Measurements from ENCODE around the gene PDE11A.
"Not testable (repeated sequence)": the region's sequence is repeated elsewhere in the genome, so short reads cannot be mapped to it uniquely, and the experiment has no call there.

The PDE11A gene

DNA sequence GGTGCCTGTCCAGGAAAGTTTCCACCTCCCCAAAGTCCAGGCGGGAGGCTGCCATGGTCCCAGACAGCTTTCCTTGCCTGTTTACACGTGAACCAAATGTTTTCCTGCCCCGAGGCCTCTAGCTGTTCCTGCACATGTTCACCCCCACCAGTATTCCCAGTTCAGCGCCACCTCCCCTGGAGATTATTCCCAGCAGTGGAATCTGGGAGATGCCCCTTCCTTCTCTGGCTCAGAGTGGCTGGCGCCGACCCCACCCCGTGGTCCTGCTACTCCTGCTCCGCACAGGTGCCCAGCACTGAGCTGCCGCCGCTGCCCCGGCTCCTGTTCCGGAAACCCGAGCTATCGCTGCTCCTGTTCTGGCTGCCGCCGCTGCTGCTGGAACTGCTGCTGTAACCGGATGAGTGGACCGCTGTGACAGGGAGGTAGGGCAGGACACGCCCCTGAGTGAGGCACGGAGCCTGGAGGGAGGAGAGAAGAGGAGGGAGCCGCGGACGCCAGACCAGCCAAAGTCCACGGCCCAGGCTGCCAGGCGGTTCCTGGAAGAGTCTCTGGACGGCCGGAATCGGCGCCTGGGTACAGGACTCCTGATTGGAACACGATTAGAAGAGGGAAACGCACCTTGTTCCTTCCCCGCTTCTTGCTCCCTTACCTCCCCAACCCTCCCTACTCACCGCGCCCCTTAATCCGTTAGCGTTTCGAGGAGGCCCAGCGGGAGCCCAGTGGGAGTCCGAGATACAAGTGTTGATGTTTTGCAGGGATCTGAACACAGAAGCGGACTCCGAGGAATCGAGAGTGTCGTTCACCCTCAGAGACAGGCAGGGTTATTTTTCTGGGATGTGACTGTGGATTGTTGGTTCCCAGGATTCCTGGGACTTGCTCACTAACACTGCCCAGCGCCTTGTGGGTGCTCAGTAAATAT lies at the start of gene PDE11A:
Gene PDE11A, minus strand, starts transcription at position 395 of the 919 bp plus-strand sequence. Its CDS starts 340 bp downstream, at position 55.
- peak; percentile 81 for DNase-seq

DNA sequence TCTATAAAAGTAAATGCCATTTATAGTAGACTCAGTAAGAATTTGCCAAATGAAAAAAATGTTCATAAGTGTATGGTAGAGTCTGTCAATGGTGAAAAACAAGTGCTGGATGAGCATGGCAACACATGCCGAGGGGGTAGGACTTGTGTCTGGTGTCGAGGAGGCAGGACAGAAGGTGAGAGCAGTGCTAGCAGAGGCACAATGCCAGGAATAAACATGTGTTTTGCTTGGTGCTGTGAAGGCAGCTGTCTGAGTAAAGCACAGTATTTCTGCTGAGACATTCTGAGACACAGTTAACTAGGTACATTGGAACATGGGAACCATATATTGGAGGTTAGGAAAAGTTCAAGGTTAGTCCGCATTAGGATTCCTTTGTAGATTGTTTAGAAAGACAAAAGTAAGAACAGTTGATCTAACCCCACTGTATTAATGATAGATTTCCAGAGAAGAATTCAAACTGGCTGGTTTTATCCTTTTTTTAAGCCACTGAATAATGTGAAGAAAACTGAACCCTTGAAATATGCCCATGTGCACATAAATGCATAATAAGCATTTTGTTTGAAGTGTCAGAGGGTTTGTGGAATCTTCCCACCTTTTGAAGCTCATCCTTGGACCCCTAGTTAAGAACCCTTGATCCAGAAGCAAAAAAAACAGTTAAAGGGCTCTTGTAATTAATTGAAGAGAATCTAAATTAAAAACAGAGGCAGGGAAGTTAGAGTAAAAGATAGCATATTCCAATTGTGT lies 46.8 kb upstream of the PDE11A start:
- no peak for DNase-seq

DNA sequence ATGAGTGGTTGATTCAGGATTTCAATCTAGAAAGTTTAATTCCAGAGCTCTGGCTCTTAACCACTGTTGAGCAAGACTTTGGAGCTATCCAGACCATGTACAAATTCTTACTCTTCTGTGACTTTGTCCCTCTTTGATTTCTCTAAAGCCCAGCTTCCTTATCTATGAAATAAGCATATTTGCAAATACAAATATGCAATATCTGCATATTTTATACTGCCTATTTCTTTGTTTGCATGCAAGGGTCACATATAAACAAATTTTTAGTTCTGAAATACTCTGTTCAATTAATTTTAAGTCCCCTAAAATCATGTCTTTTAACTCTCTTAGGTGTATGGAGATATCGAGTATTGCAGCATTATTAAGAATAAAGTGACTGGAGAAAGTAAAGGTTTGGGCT lies 45.1 kb upstream of the PDE11A start:
- DNase-seq, result no peak

DNA sequence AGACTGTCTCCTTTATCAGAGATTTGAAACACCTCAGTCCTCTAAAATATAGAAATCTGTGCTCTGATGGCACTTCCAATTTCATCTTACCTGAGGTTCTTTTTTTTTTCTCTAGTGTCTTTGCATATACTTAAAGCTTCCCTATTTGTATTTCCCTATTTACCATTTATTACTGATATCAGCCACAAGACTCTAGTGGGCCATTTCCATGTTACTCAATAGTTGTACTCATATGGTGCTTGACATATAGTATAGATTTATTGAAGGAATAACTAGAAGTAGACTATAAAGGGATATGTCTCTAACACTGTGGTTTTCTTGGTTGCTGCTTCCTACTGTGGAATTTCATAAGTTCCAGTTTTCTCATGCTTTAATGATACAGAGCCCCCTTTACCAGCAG lies 42.7 kb upstream of the PDE11A start:
- no peak for DNase-seq

DNA sequence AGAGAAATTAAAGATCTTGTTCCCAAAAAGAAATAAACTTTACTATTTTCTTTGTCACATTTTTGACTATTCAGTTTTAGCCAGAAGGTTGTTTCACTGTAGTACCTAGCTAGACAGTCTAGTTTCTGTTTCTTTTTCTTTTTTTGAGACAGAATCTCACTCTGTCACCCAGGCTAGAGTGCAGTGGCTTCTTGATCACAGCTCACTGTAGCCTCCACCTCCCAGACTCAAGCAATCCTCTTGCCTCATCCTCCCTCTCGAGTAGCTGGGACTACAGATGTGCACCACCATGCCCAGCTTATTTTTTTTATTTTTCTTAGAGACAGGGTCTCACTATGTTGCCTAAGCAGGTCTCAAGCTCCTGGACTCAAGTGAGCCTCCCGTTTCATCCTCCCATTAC lies 41.9 kb upstream of the PDE11A start:
- no peak for DNase-seq

DNA sequence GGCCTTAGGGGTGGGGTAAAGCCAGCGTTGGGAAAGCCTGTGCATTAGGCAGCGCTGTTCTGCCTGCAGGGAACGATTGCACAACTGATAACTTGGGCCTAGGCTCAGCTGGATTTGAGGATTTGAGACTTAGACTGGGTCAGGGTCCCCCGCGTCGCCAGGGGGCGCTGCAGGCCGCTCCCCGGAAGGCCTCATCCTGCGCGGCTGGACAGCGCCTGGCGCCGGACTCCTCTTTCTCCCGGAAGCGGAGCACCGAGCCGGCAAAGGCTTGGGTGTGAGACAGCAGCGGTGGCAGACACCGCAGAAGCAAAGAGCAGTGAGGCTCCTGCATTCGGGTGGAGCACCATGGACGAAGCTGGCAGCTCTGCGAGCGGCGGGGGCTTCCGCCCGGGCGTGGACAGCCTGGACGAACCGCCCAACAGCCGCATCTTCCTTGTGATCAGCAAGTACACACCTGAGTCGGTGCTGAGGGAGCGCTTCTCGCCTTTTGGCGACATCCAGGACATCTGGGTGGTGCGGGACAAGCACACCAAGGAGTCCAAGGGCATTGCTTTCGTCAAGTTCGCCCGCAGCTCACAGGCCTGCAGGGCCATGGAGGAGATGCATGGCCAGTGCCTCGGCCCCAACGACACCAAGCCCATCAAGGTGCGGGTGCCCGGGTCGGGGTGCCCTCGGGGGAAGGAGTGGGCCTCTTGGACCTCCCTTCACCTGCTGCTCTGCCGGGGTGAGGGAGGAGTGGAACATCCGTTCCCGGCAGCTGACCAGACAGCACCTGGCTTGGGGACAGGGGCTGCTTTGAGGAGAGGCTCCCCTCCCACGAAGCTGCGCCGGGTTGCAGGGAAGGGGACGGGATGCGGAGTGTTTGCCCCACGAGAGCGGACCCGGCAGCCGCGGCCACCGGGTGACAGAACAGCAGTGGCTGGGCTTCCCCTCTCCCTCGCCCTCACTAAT lies 39.9 kb upstream of the PDE11A start, which contains the start of gene RBM45:
Gene RBM45, plus strand, starts transcription at position 236 of the 951 bp plus-strand sequence. Its CDS starts 110 bp downstream, at position 346.
- DNase-seq, result peak; percentile 91

DNA sequence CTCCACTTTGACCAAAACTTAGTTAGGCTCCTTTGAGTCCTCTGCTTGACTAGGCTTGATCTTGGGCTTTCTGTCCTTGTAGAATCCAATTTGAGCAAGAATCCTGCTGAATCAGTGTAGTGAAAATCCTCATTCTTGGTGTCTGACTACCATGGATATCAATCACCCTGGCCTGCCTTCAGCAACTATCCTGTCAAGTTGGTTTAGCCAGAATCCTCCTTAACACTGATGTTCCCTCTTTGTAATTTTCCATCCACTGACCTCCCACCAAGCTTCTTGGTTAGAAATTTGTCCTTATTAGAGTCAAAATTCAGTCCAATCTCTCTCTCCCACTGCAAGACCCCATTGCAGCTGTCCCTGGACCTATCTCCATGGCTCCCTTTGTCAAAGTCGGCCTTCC lies 39.2 kb upstream of the PDE11A start:
- no peak for DNase-seq

DNA sequence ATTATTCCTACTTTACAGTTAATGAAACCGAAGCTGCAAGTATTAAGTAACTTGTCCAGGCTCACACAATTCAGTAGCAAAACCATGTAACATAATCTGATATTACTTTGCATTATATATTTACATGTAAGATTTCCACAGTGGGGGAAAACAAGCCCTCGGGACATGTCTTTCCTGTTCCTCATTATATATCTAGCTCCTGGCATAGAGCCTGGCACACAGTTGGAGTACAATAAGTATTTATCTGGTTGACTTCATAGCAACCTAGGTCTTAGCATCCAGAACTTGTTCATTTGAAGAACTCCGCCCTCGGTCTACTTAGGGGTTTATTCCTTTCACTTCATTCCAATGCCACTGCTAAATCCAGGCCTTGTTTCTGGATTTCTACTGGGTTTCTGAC lies 38.1 kb upstream of the PDE11A start:
- DNase-seq, result no peak

DNA sequence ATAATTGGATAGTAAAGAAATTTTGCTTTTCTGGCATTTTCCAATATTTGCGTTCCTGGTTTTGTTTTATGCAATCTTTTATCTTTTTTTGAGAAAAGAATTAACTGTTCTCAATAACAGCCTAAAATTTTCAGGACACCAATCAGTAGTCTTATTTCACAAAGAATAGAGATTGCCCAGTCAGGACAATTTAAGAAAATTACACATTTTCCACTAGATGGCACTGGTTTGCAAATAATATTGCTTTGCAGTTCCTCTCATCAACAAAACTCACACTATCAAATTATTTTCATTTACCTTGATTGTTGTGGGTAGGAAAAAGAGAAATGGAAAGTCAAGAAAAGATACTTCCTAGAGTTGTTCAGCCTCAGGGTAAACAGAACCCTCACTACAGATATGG lies 37.2 kb upstream of the PDE11A start:
- peak; percentile 56 for DNase-seq

DNA sequence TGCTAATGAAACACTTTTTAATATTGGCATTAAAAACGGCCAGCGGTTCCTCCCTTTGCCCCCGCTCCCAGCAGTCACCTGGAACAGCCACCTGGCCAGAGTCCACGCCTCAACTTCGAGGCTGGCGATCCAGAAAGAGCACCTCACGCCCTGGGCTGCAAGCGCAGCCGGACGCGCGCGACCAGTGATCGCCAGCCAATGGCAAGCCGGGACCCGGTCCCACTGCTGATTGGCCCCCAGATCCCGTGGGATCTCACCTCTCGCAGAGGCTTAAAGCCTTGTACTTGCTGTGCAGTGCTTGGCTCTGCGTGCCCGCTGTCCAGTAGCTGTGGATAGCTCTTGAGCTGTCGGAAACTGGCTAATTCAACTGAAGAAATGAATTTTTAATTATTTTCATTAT lies 35.6 kb upstream of the PDE11A start:
- DNase-seq, result no peak

DNA sequence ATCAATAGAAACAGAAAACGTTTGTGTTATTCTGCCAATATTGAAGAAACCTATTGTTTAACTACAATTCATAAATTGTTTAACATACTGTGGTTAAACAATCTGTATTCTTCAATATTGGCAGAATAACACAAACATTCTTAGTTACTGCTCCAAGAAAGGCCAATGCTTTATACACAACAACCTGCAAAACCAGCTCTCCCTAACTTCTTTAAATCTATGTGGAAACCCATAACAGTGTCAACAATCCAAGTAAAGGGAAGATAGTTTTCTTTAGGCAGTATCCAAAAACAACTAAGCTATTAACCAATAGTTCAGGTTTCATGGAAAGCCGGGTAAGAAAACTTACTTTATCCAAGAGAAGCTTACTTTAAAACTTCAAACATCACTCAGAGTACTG lies 33.5 kb upstream of the PDE11A start:
- no peak for DNase-seq

DNA sequence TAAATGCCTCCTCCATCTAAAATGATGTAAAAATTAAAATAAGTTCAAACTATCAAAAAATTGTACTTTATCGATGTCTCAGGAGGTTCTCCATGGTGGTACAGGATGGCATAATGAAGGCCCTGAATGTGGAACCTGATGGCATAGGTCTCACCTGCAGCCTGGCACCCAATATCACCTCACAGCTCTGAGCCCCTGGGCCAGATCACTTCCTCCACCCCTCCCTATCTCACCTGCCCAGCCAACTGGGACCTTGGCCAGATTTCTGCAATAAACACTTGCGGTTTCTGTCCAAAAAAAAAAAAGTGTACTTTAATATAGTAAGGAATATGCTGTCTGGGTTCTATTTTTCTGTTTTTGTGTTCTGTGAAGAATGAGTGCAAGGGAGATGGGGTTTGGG lies 33.0 kb upstream of the PDE11A start:
- DNase-seq, result no peak

DNA sequence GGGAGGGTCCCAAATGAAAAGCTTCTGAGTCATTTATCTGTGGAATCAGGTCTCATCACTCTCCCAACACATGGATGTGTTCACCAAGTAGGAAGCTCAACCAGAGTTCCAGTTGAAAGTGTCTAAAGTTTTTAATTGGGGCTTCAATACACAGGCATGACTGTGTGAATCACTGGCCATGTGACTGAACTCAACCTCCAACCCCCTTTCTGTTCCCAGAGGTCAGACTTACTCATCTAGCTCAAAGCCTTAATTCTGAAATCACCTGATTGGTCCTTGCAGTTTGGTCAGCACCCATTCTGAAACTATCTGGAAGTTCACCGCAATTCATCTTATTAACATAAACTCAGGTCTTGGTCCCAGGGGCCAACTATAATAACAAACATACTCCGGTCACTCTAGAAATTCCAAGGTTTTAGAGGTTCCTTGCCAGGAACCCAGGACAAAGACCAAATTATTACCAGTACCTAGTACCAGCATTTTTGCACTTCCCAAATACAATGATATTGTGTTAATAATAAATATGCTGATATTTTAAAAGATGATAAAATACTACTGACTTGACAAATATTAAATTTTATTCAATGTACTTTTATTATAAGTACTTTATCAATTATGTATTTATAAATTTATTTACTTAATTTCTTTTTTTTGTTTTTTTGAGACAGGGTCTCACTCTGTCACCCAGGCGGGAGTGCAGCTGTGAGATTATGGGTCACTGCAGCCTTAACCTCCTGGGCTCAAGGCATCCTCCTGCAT lies 28.9 kb upstream of the PDE11A start:
- no peak for DNase-seq

DNA sequence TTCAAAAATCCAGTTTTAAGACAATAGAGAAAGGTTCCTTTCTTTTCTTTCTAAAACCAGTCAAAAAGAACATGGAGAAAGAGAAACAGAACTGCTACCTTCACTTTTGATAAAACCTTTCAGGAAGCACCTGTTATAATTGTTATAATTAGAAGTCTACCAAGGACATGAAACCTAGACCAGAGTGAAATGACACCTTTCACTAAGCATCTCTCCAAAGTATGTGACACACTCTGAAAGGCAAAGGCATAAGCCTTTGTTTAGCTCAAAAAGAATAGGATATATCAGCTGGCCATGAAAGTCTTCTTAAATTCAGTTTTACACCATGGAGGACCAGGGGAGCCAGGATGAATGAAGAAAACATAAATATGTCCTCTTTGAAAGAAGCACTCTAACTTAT lies 20.9 kb upstream of the PDE11A start:
- DNase-seq, result no peak

DNA sequence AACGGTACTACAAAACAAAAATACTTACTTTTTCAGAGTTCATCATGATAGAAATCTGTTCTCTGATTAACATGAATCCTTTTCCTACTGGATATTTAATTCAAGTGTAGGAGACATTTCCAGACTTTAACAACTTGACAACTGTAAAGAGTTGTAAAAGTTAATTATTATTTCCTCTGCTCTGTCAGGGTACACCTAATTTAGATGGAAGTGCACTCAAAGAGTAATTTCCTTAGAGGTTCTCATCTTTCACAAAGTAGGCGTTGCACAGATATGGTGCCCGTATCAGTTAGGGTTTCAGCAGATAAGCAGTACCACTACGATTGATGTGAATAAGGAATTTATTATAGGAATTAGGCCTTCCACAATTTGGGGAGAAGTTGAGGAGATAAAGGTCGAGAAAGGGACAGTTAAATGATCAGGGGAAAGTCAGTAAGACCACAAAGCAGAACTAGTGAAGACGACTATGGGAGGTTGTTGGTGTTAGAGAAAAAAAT lies 16.2 kb upstream of the PDE11A start:
- DNase-seq, result no peak

DNA sequence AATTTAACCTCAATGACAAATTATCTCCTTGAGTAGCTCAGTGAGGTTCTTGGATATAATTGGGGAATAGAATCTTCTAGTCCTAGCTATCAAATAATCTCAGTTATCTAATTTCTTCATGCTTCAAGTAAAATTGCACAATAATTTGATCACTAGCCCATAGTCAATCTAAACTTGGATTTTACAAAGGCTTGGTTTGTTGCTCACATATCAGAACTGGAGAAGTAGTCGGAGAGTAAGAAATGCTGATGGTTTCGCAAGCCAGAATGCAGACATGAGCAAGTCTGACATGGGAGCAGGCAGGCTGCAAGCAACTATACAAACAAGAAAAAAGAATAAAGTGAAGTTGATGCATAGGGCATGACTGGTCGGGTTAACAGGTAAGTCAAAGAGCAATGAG lies 11.7 kb upstream of the PDE11A start:
- DNase-seq, result no peak

DNA sequence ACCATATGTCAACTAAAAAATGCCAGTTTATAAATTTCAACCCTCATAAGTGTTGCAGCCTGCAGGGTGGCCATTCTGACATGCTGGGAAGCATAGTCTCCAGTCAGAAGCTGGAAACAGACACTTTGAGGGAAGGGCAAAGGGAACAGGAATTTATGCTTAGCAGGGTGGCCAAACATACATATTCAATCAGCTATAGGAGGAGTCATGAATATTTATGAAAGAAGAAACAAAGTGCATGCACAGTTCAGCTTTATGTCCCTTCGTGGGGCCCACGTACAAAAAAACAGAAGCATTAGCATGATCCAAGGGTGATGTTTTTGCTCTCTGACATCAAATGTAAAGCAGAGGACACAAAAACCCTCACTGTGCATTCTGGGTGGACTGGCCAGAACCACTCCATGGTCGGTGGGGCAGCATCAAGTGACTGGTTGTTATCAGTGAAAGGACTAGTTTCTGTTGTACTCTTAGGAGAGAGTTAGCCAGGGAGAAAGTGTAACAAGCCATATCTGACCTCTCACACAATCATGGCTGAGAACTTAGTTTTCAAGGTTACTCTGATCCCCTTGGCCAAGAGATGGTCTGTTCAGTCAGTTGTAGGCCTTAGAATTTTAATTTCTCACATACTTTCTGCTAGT lies 9.9 kb upstream of the PDE11A start:
- DNase-seq, result no peak

DNA sequence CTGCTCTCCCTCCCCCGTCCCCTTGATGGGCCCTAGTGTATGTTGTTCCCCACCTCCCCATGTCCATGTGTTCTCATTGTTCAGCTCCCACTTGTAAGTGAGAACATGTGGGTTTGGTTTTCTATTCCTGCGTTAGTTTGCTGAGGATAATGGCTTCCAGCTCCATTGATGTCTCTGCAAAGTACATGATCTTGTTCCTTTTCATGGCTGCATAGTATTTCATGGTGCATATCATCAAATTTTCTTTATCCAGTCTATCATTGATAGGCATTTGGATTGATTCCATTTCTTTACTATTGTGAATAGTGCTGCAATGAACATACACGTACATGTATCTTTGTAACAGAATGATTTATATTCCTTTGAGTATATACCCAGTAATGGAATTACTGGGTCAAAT lies 6.7 kb upstream of the PDE11A start:
- DNase-seq, result not testable (repeated sequence)

DNA sequence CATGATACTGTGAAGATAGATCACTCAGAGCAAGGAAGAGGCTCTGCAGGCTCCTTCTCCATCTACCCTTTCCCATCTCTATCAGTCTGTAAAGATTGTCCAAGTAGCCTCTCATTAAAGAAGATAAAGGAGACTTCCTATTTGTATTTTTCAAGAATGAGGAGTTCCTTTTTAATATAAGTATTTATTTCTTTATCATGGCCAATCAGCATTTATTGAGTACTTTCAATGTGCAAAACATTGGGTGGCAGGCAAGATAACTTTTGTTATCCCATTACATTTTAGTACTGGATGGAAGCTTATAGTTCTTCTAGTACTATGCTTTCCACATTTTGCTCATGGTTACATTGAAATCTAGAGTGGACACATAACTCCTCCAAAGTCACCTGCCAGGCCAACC lies 3.6 kb upstream of the PDE11A start:
- DNase-seq, result no peak

DNA sequence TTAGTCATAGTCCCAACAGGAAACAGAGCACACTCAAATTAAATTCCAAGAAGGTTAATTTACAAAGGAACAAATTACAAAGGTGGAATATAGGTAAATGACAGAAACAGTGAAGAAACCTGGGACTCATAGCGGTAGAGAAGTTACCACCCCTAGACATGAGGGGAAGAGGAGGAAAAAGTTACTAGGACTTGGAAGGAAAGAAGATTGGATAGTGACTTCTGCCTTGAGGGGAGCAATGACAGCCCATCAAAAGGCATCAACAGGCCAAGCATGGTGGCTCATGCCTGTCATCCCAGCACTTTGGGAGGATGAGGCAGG lies 2.4 kb upstream of the PDE11A start:
- no peak for DNase-seq

Data from NCI-H2227 treated with DMSO at 0.1 percent for 48 hours (cell line).